ENCODE results near the gene DOCK2. TPM values are rescaled to one million over a fixed set of nuclear protein-coding genes. Genes with fewer than 3 reads are reported as not detected.
"Not testable (repeated sequence)": the region's sequence is repeated elsewhere in the genome, so short reads cannot be mapped to it uniquely, and the experiment has no call there.

The DOCK2 gene
- total RNA-seq, 4 donors from 2014 or later, result 0.32 to 5.3 (median 2.7) TPM

GRCh38 chr5:169749295-169749694 is 112.2 kb downstream of the DOCK2 start:
- no peak for TF ChIP-seq POLR2A (IDR thresholded peaks at IDR 0.05)
- no peak for TF ChIP-seq CTCF (IDR thresholded peaks at IDR 0.05 in 4 of 5, conservative IDR thresholded peaks at IDR 0.05 in 1 of 5)
- Histone ChIP-seq H3K27ac (no peak overlapping the region), H3K4me1 (no peaks in the 10 kb centered on the region), H3K4me3 (no peak overlapping the region), H3K9me3 (no peaks in the 10 kb centered on the region), H3K36me3 (no peaks in the 10 kb centered on the region), H3K27me3 (no peaks in the 10 kb centered on the region)
- in situ Hi-C loops (cut with MboI; ENCODE audit: low sequenced_read_pairs in 4 of 4) (no loop called here), intact Hi-C loops (cut with DNase I; ENCODE audit: low total_unique reads) (no loop called here)
- no peak for ATAC-seq
- DNase-seq, result no peak

- TF ChIP-seq POLR2A (IDR thresholded peaks at IDR 0.05) (no peak), CTCF (IDR thresholded peaks at IDR 0.05 in 4 of 5, conservative IDR thresholded peaks at IDR 0.05 in 1 of 5) (no peak)
- no peak overlapping the region for H3K27ac ChIP-seq
- H3K4me1 ChIP-seq, result no peaks in the 10 kb centered on the region
- in situ Hi-C loops (cut with MboI; ENCODE audit: low sequenced_read_pairs in 4 of 4), result no loop called here
- DNase-seq, result no peak
- H3K36me3 ChIP-seq, result no peaks in the 10 kb centered on the region
- H3K27me3 ChIP-seq, result no peaks in the 10 kb centered on the region
- H3K4me3 ChIP-seq, result no peak overlapping the region
- no peaks in the 10 kb centered on the region for H3K9me3 ChIP-seq
- no peak for ATAC-seq
- intact Hi-C loops (cut with DNase I; ENCODE audit: low total_unique reads), result no loop called here
Measured at GRCh38 chr5:169751490-169751889, 114.4 kb downstream of the DOCK2 start.

GRCh38 chr5:169752566-169752965 is 115.5 kb downstream of the DOCK2 start:
- H3K9me3 ChIP-seq; H3K4me3 ChIP-seq; in situ Hi-C loops (cut with MboI; ENCODE audit: low sequenced_read_pairs in 4 of 4); H3K27ac ChIP-seq; H3K36me3 ChIP-seq; intact Hi-C loops (cut with DNase I; ENCODE audit: low total_unique reads); H3K27me3 ChIP-seq; H3K4me1 ChIP-seq; DNase-seq; ATAC-seq: not testable (repeated sequence)

GRCh38 chr5:169753795-169754194 is 116.7 kb downstream of the DOCK2 start:
- DNase-seq (no peak), ATAC-seq (no peak)
- H3K36me3 ChIP-seq, result no peaks in the 10 kb centered on the region
- in situ Hi-C loops (cut with MboI; ENCODE audit: low sequenced_read_pairs in 4 of 4) (no loop called here), intact Hi-C loops (cut with DNase I; ENCODE audit: low total_unique reads) (no loop called here)
- H3K27me3 ChIP-seq, result no peaks in the 10 kb centered on the region
- H3K27ac ChIP-seq, result no peak overlapping the region
- no peaks in the 10 kb centered on the region for H3K9me3 ChIP-seq
- no peaks in the 10 kb centered on the region for H3K4me1 ChIP-seq
- no peak overlapping the region for H3K4me3 ChIP-seq
- TF ChIP-seq CTCF (IDR thresholded peaks at IDR 0.05 in 4 of 5, conservative IDR thresholded peaks at IDR 0.05 in 1 of 5) (no peak), POLR2A (IDR thresholded peaks at IDR 0.05) (no peak)

GRCh38 chr5:169754737-169755136 is 117.7 kb downstream of the DOCK2 start:
- Histone ChIP-seq H3K27me3 (no peaks in the 10 kb centered on the region), H3K4me1 (no peaks in the 10 kb centered on the region), H3K4me3 (no peak overlapping the region), H3K27ac (no peak overlapping the region), H3K36me3 (no peaks in the 10 kb centered on the region), H3K9me3 (no peaks in the 10 kb centered on the region)
- intact Hi-C loops (cut with DNase I; ENCODE audit: low total_unique reads) (no loop called here), in situ Hi-C loops (cut with MboI; ENCODE audit: low sequenced_read_pairs in 4 of 4) (no loop called here)
- ATAC-seq, result no peak
- no peak for TF ChIP-seq CTCF (IDR thresholded peaks at IDR 0.05 in 4 of 5, conservative IDR thresholded peaks at IDR 0.05 in 1 of 5)
- TF ChIP-seq POLR2A (IDR thresholded peaks at IDR 0.05), result no peak
- no peak for DNase-seq
